Stimulated activated CD8-positive, alpha-beta memory T cell treated with anti-CD3 and anti-CD28 coated beads, Interleukin-2, amount 100 ng/mL, for 1 hour (primary cell): ENCODE data around the gene COG5.

Experiments
- DNase-seq, 2 donors: peaks; one replicate each; pipeline ENCODE4 v3.0.0-alpha.2; 2020; ENCODE audit warnings: low read depth in 2 of 2

Gene COG5

DNA sequence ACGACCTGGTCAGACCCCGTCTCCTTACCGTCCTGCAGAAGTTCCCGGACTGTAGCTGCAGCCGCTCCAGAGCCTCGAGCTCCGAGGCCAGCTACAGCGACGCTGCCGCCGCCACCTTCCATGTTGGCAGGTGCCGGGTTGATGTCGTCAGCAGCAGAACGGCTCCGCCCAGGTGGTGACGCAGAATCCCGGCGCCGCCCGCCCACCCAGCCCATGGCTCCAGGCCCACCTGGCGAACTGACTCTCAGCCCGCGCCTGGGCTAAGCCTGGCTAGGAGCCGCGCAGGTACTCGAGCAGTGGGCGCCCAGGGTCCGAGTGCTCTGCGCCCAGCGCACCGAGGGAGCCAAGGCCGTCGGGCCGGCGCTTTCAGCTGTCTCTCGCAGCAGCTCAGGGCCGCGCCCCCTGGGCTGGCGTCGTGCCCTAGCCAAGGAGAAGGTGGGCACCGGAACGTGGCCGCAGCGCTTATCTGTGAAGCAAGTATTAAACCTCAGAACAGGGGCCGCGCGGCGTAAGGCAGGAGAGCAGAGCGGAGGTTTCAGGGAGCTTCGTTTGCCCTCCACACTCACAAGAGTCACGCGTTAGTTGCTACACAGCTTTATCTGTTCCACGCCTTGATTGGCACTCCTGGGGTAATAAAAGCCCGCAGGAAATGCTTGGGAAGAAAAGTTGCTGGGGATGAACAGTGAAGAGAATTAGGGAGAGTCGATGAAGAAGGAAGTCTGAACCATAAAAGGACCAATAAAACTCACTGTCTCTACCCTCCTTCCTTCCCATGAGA lies at the start of gene COG5, which contains the start of gene DUS4L:
Gene COG5, minus strand, starts transcription at position 146 of the 778 bp plus-strand sequence. Its CDS starts 24 bp downstream, at position 122.
Gene DUS4L, plus strand, starts transcription at position 197 of the 778 bp plus-strand sequence. CDS start 3,100 bp downstream, outside the sequence.
- DNase-seq: peak; percentile 68 to 69

DNA sequence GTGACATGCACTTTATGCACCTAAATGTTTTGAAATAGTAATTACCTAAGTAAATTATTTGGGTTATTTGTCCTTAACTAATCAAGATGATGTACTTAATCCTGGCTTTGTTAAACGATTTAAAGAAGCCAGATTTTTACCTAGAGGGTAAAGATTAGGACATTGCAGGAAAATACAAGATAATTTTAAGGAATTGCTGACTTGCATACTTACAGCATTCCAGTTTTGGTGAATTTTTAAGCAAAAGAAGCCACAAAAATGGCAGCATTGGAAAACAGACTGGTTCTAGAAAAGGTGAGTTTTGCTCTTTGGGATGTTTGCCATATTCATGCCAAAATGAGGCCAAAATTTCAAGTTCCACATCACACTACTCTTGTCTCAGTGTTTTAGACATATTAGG lies 49.7 kb upstream of the COG5 start:
- no peak for DNase-seq

DNA sequence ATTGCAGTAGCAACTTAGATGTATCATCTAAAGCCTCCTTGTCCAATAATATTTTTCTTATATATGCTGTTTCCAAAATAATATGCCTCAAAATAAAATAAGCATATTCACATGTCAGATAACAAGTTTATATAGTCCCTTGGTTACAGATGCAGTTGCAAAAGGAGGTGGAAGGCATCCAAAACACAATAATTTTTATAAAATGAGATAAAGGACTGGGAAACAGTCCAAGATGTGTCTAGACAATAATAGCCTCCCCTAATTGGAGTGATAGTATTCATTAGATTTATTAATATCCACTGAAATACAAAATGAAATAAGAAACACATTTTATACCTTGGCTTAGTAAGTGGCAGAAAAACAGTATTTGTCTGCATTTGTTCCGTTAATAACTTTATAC lies 46.6 kb upstream of the COG5 start:
- no peak for DNase-seq

DNA sequence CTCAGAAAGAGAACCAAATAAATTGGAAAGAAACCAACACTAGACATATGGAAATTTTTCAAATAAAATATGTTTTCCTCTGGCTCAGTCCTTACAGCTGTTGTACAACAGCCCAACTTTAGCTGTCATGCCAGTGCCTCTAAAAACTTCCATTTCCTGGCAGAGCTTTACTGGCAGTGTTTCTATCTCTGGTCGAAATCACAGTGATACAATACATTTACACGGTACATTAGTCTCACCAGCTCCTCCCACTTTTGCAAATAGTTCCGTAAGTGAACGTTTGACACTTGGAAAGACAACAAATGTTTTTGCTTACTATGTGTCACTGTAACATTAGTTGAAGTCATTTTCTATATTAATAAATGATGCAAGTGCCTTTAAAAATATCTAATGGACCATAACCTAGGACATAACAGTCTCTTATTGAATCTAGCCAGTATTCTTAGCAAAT lies 46.1 kb upstream of the COG5 start:
- no peak for DNase-seq

DNA sequence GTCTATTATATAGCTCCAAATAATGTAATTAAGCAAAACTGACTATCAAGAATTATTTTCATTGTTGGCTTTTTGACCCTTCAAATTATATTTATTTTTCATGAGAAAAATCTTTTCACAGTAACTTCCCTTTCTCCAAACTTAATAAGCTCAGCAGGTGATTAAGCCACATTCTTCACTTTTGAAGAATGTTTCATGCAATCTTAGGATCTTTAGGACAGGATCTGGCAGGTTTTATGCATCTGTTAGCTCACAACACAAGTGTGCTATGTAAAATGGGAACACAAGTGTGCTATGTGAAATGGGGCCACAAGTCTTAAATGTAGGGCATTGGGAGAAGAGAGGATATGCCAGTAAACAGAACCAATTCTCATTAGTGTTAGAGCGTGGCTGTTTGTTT lies 42.6 kb upstream of the COG5 start:
- DNase-seq: no peak

DNA sequence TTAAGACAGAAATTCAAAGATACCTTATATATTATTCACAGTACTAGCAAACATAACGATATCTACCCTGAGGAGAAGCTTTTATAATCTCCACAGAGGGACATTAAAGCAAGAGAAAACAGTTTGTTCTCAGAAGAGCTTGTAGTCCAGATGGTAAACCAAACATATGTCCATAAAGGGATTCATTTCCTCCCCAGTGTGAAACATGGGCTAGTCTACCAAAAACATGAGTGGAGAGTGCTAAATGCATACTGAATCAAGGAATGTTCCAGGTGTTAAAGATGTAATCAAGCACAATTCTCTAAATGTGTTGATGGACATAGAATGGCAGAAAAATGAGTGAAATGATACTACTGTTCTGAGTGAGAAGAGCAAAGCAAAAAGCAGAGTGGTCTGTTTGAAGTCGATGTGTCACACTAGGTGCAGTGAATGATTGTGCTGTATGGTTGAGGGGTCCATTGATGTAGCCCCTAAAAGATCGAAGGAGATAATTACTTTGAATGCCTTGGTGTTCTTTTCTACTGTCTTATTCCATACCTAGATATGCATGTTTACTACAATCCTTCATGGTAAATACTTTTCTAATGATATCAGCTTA lies 41.6 kb upstream of the COG5 start:
- DNase-seq: no peak

DNA sequence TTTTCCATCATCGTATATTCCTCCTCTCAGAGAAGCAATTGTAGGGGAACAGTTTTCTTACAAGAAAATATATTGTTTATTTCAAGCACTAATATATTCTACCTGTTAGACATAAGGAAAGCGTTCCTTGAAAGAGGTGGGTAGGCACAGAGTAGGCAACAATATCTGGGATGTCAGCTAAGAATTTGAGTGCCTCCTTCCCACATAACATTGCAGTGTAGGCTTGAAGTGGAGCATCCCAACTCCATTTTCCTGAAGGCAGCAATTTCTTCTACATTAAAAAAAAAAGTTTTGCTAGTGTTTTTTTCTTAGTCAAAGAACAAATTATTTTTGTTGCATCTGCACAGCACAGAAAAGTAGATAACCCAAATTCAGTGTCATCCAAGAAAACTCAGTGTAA lies 37.1 kb upstream of the COG5 start:
- DNase-seq: no peak

DNA sequence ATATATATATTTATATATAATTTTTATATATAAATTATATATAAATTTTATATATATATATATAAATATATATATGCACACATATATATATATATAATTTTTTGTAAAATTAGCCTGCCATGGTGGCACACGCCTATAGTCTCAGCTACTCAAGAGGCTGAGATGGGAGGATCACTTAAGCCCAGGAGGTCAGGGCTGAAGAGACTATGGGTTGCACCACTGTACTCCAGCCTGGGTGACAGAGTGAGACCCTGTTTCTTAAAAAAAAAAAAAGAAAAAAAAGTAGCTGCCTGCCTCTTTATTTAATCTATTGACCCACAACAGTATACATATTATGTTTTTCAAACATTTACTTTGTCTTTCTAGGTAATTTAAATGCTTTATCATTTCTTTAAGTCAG lies 35.5 kb upstream of the COG5 start:
- DNase-seq: no peak

DNA sequence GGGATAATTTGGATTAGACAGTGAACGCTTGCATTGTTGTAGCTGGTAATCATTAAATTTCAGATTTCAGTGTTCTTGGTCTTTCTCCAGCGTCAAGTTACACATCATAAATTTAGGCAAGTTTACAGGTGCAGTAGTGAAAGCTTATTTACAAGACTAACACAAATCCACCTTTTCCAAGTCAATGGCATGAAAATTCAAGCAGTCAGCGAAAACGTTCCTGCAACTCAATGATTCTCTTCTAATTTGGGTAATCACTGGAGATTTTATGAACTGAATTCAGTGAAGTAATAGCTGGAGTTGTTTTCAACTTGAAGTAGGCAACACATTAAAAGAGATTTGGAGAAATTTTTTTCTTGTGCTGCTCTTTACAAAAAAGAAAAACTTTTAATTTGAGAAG lies 34.2 kb upstream of the COG5 start:
- DNase-seq: no peak

DNA sequence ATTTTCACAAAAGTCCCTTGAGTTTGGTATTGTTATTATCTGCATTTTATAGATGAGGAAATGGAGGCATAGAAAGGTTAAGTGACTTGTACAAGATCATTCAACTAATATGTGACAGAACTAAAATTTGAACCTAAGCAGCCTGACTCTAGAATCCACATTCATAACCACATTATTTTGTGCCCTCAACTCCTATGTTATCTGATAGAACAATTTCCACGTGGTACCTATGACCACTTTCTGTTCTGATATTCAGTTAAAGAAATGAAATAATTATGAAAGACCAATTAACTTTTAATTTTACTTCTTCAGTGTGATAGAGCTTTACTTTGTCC lies 33.8 kb upstream of the COG5 start:
- DNase-seq: no peak

DNA sequence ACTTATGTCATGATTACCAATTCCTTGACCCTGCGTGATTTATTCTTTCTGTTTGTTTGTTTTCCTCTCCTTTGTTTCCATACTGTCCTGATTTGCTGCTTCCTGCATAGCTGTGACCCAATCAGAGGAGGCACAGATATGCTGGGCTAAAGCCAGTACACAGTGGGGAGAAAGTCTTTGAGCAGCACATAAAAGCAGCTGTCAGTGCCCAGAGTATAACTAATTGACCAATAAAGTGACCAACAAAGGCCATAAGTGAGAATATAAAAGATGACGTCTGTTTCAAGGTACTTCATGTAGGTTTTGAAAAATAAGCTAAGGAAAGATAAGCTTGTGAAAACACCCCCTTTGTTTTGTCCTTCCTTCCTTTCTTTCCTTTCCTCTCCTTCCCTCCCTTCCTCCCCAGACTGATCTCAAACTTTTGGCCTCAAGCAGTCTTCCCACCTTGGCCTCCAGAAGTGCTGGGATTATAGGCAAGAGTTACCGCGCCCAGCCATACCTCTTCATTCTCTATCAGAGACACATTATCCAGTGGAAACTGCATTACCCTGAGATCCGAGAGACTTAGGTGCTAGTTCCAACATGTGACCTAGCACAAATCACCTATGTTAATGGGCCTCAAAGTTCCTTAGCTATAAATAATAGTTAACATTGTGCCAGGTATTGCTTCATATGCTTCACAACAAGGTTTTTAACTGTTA lies 33.3 kb upstream of the COG5 start:
- DNase-seq: no peak

DNA sequence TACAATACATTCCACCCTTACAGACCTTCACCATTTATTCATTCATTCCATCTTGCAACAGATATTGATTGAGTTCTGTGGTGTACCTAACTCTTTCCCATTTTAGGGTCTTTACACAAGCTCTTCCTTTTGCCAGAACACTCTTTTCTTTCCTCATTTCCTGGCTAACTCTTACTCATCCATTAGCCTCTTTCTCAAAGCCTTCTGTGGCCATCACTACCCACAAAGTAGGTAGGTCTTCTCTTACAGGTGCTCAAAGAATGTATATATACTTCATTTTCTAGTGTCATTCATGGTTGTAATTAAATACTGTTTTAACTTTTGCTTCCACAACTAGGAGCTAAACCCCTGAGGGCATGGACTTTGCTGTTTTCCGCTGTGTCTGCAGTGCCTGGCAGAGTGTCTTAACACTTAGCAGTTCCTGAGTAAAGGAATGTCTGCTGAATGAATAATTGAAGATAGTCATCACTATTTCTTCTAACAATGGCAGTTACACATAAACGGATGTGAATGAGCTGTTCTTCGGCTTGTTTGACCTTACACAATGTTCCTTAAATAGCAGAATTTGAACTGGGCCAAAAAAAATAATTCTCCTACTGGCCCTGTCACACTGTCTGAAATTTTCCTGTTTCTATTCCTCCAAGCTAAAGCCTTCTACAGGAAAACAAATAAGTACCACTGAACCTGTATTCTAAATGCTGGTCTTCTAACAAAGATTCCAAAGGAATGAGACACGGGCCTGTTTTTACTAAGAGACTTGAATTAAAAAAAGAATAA lies 31.4 kb upstream of the COG5 start:
- DNase-seq: no peak

DNA sequence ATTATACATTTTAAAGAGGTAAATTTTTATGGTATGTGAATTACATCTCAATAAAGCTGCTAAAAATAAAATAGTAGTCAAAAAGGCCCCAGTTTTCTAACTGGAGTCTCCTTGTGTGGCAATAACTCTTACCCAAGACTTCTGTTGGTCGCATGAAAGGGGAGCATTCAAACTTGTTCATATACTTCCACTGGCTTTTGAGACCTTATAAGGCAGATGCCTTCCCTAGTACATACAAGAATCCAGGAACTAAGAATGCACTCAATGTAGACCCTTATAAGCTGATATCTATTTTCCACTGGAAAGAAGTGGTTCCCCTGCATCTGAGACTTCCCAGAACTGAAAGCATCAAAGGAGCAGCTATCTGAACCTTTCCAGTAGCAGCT lies 29.3 kb upstream of the COG5 start:
- no peak for DNase-seq

DNA sequence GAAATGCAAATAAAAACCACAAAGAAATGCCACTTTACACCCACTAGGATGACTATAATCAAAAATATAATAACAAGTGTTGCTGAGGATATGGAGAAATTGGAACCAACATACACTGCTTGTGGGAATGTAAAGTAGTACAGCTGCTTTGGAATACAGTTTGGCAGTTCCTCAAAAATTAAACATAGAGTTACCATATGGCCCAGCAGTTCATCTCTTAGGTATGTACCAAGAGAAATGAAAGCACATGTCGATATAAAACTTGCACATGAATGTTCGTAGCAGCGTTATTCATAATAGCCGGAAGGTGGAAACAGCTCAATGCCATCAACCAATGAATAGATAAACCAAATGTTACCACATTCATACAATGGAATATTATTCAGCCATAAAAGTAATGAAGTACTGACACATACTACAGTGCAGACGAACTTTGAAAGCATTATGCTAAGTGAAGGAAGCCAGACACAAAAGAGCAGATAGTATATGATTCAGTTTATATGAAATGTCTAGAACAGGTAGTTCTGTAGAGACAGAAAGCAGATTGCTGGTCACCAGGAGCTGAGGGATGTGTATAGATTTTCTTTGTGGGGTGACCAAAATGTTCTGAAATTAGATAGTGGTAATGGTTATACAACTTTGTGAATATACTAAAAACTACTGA lies 28.8 kb upstream of the COG5 start:
- DNase-seq: no peak

DNA sequence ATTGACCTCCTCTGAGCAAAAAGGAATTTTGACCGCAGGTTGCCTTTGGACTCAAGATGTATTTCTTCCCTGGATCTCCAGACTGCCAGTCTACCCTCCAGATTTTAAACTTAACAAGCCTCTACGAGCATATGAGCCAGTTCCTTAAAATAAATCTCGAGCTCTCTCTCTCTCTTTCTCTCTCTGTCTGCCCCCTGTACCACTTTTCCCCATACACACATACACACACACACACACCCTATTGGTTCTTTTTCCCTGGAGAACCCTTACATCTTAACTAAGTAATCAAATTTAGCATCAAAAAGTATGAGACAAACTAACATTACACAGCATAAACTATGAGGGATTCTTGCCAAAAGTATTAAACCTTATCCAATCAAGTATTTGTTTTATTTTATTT lies 27.7 kb upstream of the COG5 start:
- DNase-seq: no peak

DNA sequence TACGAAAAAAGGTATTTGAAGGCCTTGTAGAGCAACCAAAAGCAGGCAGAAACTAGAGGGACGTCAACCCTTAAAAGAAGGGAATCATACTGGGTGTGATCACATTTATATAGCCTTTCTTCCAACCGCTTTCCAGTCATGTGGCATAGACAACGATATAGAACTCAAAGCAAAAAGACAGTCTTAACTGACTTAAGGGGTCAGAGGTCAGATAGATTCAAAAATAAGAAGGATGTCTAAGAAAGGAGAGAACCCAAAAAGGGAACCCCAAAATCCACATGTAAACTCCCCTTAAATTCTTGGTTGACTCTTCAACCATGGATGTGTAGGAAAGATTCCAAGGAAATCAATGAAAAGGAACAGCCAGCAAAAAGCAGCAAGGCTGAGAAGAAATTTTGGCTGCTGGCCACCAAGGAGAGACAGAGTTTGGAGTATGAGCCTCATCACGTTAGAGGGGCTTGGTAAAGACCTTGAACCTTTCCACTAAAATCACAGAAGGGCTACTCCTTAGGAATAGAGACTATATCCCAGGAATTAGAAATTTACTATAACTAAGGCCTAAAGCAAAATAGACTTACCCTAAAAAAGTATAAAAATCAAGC lies 24.9 kb upstream of the COG5 start:
- no peak for DNase-seq

DNA sequence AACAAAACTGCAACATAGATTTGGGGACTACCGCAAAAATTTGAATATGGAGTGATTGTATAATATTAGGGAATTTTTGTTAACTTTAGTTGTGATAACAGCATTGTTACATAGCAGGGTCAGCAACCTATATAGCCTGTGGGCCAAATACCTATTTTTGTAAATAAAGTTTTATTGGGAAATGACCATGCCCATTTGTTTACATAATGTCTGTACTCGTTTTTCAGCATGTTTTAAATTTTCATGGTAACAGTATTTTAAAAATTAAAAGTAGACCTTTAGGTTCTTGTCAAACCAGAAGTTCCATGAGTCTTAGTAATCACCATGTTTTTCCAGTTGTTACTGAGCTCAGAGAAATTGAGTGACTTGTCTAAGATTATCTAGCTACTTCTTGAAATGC lies 21.0 kb upstream of the COG5 start:
- DNase-seq: no peak

DNA sequence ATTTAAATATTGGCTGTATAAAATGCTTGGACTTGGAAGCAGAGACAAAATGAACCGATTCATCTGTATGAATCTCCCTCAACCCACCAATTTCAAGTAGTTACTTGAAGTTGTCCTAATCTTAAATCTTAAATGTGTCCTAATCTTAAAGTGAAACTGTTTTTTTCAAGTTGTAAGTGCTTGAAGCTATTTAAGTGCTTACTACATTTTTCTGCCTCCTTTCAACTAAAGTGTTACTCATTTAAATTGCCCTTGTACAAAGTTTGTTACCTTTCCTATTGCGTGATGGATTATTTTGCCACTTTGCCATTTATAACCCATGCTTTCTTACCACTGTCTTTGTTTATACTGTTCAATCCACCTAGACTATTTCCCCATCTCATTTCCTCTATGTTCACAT lies 19.2 kb upstream of the COG5 start:
- DNase-seq: no peak

DNA sequence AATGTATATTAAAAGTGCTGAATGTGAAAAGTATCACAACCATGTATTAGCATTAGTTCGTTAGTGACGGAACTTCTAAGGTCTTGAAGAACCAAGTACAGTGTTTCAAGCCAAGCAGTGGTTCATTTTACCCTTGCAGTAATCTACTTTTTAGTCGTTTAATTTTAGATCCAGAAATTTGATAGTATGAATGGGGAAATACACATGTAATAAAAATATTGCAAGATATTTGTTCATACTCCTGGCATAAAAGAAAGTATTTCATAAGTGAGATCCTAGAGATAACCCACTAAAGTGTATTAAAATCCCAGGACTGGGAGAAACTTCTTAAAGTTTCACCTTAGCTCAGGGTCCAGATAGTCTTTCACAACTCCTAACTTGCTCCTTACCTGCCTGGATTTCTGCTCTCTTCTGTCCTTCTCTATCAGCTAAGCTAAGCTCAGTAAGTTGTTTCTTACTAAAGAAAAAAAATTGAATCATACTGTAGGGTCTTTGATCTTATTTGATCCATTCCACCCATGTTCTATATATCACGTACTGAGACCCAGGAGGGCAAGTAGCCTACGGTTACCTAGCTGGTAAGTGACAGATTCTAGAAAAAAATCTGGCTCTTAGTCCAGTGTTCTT lies 17.8 kb upstream of the COG5 start:
- DNase-seq: no peak

DNA sequence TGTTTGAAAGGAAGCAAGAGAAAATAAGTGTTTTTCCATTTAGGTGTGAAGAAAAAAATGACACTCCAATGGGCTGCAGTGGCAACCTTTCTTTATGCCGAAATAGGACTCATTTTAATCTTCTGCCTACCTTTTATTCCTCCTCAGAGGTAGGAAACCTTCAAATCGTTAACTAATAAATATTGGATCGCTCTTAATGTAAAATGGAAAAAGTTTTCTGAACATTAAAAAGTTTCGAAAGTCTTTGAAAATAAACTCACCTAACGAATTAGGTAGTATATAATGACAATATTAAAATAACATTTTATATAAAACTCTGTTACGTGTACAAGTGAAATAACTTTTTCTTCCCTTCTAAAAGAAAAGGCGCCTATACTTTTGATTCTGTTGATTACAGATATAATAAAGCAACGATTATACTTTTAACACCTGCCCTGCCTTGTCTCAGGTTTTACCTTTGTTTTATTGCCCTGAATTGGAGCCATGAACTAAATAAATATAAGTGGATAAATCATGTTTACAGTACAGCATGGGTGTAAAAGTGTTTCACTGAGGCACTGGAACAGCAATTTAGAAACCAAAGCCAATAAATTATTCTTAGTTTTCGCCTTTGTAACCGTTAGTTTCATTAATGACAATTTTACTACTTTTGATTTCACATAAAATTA lies 17.1 kb upstream of the COG5 start:
- no peak for DNase-seq
